ENCODE data around the gene SPATA20. TPM values are rescaled to one million over a fixed set of nuclear protein-coding genes. Genes with fewer than 3 reads are reported as not detected.
A peak's percentile ranks its signal among the peaks of the same experiment; 100 is the strongest.

SPATA20 gene
- total RNA-seq, 2 experiments from 2014 or later: 3.9 to 6.2 TPM

DNA sequence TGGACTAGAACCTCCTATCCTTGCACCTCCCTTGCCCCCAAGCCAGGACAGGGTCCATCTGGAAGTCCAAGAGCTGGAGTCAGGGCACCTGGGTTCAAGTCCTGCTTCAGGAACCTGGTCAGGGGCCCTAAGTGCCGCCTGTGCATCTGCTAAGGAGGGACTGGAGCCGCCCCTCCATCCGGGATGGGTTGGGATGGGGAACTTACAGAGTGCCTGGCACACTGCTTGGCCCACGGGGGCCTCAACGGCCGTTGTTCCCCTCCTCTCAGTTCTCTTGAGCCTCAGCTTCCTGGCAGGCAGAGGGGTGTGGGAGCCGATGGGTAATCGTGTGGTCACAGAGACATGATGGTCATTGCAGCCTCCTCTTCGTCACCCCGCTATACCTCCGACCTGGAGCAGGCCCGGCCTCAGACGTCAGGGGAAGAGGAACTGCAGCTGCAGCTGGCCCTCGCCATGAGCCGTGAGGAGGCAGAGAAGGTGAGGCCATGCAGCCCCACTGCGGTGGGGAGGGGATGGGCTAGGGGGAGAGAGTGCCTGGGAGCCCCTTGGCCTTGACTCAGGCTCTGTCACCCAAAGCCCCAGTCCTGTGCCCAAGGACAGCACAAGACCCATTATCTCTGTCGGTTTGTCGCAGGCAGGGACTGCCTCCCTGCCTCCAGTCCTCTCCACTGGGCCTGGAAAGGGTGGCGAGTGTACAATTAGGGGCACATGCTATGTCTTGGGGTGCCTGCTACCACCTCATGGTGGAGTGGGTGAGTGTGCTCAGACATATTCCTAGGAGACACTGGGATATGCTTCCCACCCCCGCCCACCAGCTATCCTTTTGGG, 9.0 kb upstream of the SPATA20 start:
- Mint-ChIP-seq H3K27me3 (peaks cover 25% of the 10 kb centered on the region), H3K4me3 (no peak overlapping the region), H3K4me1 (peaks cover 16% of the 10 kb centered on the region), H3K9me3 (no peaks in the 10 kb centered on the region), H3K27ac (no peak overlapping the region), H3K36me3 (ENCODE audit: low read depth) (no peaks in the 10 kb centered on the region)
- no peak for DNase-seq
- POLR2A ChIA-PET: no interaction called here
- CTCF ChIA-PET: interaction anchor here (0.6 kb wide), 1 partner anchor 575 kb away, joined by 4 read pairs; no protein-coding TSS in a partner anchor

DNA sequence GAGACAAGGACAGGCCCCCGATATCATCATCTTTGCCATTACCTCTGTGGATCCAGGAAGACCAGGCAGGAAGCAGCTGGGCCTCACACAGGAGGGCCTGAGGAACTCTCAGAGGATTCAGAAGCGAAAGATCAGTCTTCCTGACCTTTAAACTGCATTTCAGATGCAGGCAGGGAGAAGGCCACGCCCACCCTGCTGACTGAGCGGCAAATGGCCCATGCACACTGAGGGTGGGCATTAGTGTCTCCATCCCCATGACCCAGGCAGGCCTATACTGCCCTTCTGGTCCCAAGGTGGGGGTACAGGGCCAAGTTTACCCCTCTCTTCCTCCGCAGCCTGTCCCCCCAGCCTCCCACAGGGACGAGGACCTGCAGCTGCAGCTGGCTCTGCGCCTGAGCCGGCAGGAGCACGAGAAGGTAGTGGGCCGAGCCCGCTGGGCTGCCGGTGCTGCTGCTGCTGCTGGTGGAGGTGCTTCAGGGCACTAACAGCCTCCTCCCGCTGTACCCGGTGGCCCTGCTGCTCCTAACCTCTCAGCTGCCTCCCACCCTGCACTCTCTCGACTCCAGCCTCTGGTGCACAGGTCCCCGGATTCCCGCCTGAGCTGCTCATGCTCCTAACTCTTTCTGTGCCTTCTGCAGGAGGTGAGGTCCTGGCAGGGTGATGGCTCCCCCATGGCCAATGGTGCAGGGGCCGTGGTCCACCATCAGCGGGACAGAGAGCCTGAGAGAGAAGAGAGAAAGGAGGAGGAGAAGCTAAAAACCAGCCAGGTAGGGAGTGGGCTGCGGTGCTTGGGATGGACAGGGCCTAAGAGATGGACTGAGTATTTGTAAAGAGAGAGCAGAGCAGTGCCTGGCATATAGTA, 8.2 kb upstream of the SPATA20 start:
- H3K9me3 Mint-ChIP-seq: no peaks in the 10 kb centered on the region
- H3K36me3 Mint-ChIP-seq (ENCODE audit: low read depth): no peaks in the 10 kb centered on the region
- no peak overlapping the region for H3K27ac Mint-ChIP-seq
- peaks cover 17% of the 10 kb centered on the region for H3K27me3 Mint-ChIP-seq
- no peak overlapping the region for H3K4me3 Mint-ChIP-seq
- H3K4me1 Mint-ChIP-seq: peaks cover 11% of the 10 kb centered on the region
- CTCF ChIA-PET: interaction anchor here (1.7 kb wide), 1 partner anchor 12 kb away, joined by 4 read pairs; no protein-coding TSS in a partner anchor
- DNase-seq: no peak
- POLR2A ChIA-PET: no interaction called here

DNA sequence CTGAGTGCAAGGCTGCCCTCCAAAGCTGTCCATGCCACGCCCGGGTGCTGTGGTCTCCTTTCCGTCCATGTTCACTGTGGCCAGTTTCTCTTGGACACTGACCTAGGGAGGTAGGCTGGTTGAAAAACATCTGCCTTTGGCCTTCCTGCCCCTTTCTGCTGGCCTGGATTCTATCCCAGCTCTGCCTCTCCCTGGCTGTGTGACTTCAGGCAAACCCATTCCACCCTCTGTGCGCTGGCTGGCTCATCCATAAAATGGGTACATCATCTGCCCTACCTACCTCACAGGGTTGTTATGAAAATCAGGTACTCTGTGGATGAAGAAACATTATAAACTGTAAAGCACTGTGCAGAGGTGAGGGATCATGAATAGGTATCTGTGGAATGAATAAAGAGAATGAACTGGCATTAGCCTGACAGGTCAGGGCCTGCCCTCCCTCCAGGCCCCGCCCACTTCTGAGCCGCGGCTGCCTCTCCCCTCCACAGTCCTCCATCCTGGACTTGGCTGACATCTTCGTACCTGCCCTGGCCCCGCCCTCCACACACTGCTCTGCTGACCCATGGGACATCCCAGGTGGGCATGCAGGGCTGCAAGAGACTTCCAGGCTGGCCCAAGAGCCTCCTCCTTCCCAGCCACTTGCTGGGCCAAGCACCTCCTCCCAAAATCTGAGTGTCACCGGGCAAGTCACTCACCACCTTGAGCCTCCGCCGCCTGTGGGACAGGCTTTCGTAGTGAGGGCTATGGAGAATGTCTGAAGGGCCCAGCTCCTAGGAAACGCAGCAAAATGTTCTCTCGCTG, 7.0 kb upstream of the SPATA20 start:
- Mint-ChIP-seq H3K4me3 (no peak overlapping the region), H3K9me3 (no peaks in the 10 kb centered on the region), H3K36me3 (ENCODE audit: low read depth) (no peaks in the 10 kb centered on the region), H3K27ac (no peak overlapping the region), H3K4me1 (peaks cover 15% of the 10 kb centered on the region), H3K27me3 (peaks cover 12% of the 10 kb centered on the region)
- no peak for DNase-seq
- POLR2A ChIA-PET: no interaction called here
- CTCF ChIA-PET: interaction anchor here (1.7 kb wide), 1 partner anchor 11 kb away, joined by 4 read pairs; no protein-coding TSS in a partner anchor

DNA sequence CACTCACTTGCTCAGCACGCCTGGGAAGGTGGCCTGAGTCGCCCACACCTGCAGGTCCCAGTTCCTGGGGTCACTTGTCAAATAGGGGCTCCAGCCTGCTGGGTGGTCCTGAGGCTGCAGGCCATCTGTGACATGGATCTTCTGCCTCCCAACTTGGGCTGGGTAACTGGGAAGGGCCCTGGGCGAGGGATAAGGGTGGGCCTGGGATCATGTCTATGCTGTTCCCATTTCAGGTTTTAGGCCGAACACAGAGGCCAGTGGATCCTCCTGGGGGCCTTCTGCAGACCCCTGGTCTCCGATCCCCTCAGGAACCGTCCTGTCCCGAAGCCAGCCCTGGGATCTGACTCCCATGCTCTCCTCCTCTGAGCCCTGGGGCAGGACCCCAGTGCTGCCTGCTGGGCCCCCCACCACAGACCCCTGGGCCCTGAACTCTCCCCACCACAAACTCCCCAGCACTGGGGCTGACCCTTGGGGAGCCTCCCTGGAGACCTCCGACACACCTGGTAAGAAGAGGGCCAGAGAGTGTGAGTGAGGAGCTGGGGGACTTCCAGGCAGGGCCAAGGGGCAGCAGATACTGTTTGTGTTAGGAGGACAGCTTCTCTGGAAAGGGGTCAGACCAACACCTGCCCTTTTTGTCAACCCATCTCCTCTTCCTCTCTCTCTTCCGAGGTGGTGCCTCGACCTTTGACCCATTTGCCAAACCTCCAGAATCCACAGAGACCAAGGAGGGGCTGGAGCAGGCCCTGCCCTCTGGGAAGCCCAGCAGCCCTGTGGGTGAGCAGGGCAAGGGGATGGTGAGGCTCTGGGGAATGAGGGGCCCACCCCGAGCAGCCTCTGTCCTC, 6.2 kb upstream of the SPATA20 start:
- CTCF ChIA-PET: interaction anchor here (0.8 to 2.9 kb wide), 8 partner anchors 8 to 90 kb away, joined by 3 to 18 read pairs (median 6); partner anchors contain the start of gene EPN3
- POLR2A ChIA-PET: no interaction called here
- H3K27ac Mint-ChIP-seq: no peak overlapping the region

DNA sequence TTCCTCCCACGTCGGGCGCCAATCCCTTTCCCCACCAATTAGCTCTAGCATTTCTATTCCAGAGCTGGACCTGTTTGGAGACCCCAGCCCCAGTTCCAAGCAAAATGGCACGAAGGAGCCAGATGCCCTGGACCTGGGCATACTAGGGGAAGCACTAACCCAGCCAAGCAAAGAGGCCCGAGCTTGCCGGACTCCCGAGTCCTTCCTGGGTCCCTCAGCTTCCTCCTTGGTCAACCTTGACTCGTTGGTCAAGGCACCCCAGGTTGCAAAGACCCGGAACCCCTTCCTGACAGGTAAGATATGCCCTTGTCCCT, 5.6 kb upstream of the SPATA20 start:
- H3K36me3 Mint-ChIP-seq (ENCODE audit: low read depth): no peaks in the 10 kb centered on the region
- POLR2A ChIA-PET: no interaction called here

More for the DNA sequence above, 6.2 kb upstream of the SPATA20 start:
- H3K9me3 Mint-ChIP-seq: no peaks in the 10 kb centered on the region
- no peaks in the 10 kb centered on the region for H3K36me3 Mint-ChIP-seq (ENCODE audit: low read depth)
- DNase-seq: no peak
- peaks cover 11% of the 10 kb centered on the region for H3K27me3 Mint-ChIP-seq
- no peak overlapping the region for H3K4me3 Mint-ChIP-seq
- H3K4me1 Mint-ChIP-seq: peaks cover 15% of the 10 kb centered on the region

DNA sequence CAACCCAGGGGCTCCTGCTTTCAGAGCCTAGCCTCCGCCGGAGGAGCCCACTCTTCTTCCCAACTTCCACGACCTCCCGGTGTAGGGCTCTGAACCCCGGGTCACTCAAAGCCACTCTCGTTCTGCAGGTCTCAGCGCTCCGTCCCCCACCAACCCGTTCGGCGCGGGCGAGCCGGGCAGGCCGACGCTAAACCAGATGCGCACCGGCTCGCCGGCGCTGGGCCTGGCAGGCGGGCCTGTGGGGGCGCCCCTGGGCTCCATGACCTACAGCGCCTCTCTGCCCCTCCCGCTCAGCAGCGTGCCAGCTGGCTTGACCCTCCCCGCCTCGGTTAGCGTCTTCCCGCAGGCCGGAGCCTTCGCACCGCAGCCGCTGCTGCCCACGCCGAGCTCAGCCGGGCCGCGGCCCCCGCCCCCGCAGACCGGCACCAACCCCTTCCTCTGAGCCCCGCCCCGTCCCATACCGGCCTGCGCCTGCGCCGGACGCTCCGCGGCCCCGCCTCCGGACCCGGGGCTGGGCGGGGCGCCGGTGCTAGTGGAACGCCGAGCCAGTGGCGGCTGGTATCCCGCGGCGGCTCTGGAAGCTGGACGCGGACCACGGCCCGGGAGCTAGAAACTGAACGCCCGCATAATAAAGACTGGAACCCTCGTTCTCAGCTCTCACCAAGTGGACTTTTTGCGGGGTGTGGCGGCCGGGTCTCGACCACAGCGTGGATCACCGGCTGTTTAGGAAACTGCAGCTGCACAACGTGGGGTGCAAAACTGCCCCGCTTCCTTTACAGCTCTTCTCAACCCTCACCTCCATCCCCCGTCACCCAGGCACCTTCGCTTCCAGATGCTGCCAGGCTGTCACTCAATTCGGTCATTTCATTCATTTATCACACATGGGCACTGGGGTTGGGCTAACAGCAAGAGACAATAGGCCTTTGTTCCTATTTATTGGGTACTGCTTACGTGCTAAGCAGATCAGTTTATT, 5.0 kb upstream of the SPATA20 start:
- ChIA-PET POLR2A (no interaction called here), CTCF (interaction anchor here (0.8 to 2.9 kb wide), 16 partner anchors 10 to 160 kb away, joined by 3 to 18 read pairs (median 4); partner anchors contain the start of genes EPN3 and LRRC59)
- DNase-seq: peak; percentile 83
- Mint-ChIP-seq H3K36me3 (ENCODE audit: low read depth) (no peaks in the 10 kb centered on the region), H3K27ac (peak overlapping the region; percentile 58), H3K9me3 (no peaks in the 10 kb centered on the region), H3K4me3 (peak overlapping the region; percentile 60), H3K4me1 (peaks cover 21% of the 10 kb centered on the region), H3K27me3 (peaks cover 16% of the 10 kb centered on the region)

More for the DNA sequence above, 5.6 kb upstream of the SPATA20 start:
- no peak overlapping the region for H3K27ac Mint-ChIP-seq
- peak overlapping the region; percentile 60 for H3K4me3 Mint-ChIP-seq
- H3K4me1 Mint-ChIP-seq: peaks cover 17% of the 10 kb centered on the region
- H3K9me3 Mint-ChIP-seq: no peaks in the 10 kb centered on the region
- H3K27me3 Mint-ChIP-seq: peaks cover 15% of the 10 kb centered on the region
- DNase-seq: no peak
- CTCF ChIA-PET: interaction anchor here (0.8 to 2.9 kb wide), 11 partner anchors 9 to 144 kb away, joined by 3 to 18 read pairs (median 4); partner anchors contain the start of genes EPN3 and LRRC59

DNA sequence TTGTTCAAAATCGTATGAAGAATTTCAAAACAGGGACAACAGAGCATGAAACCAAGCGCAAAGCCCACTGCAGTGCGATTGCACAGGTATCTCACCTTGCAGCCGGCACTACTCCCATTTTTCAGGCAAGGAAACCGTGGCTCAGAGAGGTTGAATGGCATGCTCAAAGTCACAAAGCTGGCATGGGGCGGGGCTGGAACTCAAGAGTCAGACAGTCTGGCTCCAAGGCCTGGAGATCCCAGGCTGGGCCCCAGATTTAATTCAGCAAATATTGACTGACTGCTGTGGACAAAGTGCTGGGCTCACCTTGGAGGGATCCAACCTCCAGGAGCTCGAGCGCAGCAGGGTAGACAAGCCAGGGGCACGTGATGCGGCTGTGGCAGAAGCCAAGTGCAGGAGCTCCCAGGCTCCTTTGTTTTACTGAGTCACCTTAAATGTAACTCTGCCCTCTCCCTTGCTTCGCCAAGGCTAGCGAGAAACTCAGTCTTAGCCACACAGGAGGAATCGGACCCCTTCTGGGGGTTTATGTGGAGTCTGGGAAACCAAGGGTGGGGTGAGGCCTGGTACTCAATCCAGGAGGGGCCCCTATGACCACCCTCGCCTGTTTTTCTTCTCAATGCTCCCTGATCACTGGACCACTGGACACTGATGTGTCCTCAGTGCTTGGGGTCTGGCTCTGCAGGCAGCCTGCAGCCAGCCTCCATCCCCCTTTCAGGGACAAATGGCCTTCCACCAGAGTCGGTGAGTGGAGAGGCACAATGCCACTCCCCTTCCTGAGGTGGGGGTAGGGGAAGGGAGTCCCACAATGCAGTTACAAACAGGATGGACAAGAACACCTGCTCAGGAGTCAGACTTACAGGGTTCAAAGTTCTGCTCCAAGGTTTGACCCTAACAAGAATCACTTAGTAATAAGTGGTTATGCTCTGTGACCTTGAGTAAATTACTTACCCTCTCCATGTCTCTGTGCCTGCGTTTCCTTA, 3.9 kb upstream of the SPATA20 start:
- Mint-ChIP-seq H3K4me3 (peak overlapping the region; percentile 60), H3K9me3 (no peaks in the 10 kb centered on the region), H3K4me1 (peaks cover 23% of the 10 kb centered on the region), H3K27me3 (peaks cover 16% of the 10 kb centered on the region), H3K36me3 (ENCODE audit: low read depth) (no peaks in the 10 kb centered on the region), H3K27ac (no peak overlapping the region)
- ChIA-PET CTCF (interaction anchor here (0.8 to 2.9 kb wide), 13 partner anchors 9 to 159 kb away, joined by 3 to 18 read pairs (median 4); partner anchors contain the start of genes EPN3 and LRRC59), POLR2A (no interaction called here)
- DNase-seq: no peak

DNA sequence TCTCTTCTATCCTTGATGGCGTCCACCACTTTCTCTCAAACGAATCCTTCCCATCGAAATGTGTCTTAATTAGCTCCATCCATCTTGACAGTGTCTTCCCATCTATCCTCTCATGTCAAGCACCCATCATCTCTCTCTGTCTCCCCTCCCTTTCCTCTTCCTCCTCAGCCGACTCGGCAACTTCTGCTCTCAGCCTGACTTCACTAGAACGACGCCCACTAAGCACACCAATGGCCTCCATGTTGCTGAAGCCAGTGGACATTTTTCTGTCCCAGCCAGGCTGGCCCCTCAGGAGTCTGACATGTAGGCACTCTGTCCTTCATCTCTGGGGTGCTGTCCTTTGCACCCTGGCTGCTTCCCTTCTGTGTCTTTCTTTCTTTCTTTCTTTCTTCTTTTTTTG, 2.5 kb upstream of the SPATA20 start:
- H3K27me3 Mint-ChIP-seq: peaks cover 16% of the 10 kb centered on the region
- H3K4me1 Mint-ChIP-seq: peaks cover 23% of the 10 kb centered on the region
- no peak overlapping the region for H3K4me3 Mint-ChIP-seq
- no peak for DNase-seq
- no peak overlapping the region for H3K27ac Mint-ChIP-seq
- ChIA-PET CTCF (interaction anchor here (1.0 to 1.5 kb wide), 2 partner anchors 9 to 94 kb away, joined by 3 to 4 read pairs; no protein-coding TSS in a partner anchor), POLR2A (no interaction called here)
- H3K36me3 Mint-ChIP-seq (ENCODE audit: low read depth): no peaks in the 10 kb centered on the region
- H3K9me3 Mint-ChIP-seq: no peaks in the 10 kb centered on the region

DNA sequence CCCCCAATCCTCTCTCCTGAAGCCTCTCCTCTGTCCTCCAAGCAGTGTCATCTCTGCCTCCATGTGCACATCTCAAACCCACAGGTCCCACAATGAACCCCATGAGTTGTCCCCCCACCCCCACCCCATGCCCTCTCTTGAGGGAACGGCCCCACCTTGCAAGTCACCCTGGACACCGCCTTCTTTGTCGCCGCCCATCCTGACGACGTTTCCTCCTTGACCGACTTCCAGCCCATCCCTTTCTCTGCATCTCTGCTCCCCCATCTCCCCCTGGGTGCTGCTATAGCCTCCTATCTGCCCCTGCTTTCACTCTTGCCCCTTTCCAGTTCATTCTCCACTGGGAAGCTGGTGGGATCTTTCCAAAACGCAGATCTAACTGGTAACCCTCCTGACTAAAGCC, 1.7 kb upstream of the SPATA20 start:
- Mint-ChIP-seq H3K27ac (no peak overlapping the region), H3K27me3 (peaks cover 16% of the 10 kb centered on the region), H3K9me3 (no peaks in the 10 kb centered on the region), H3K36me3 (ENCODE audit: low read depth) (no peaks in the 10 kb centered on the region), H3K4me3 (no peak overlapping the region), H3K4me1 (peaks cover 23% of the 10 kb centered on the region)
- ChIA-PET POLR2A (interaction anchor here (0.6 kb wide), 1 partner anchor 716 kb away, joined by 4 read pairs; no protein-coding TSS in a partner anchor), CTCF (interaction anchor here (0.6 to 1.0 kb wide), 2 partner anchors 93 to 1443 kb away, joined by 3 to 4 read pairs; no protein-coding TSS in a partner anchor)
- DNase-seq: no peak

DNA sequence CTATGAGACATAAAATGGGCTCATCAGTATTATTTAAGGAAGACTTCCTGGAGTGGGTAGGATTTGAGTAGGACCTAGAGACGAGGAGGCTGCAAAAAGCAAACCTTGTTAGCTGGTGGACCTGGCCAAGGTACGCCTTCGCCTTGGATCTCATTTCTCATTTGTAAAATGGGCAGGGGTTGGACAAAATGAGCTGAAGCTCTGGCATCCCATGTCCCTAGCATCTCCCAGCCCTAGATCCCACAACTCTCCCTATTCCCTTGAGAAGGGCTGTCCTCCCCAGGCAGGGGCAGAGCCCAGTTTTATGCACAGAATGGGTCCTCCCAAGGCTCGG, 306 bp upstream of the SPATA20 start:
- Mint-ChIP-seq H3K4me3 (peak overlapping the region; percentile 26), H3K27me3 (peaks cover 16% of the 10 kb centered on the region), H3K27ac (no peak overlapping the region), H3K4me1 (peaks cover 21% of the 10 kb centered on the region), H3K36me3 (ENCODE audit: low read depth) (no peaks in the 10 kb centered on the region), H3K9me3 (no peaks in the 10 kb centered on the region)
- ChIA-PET CTCF (interaction anchor here (0.5 to 1.0 kb wide), 3 partner anchors 43 to 187 kb away, joined by 3 to 4 read pairs (median 3); no protein-coding TSS in a partner anchor), POLR2A (no interaction called here)
- DNase-seq: no peak

All from activated CD4-positive, alpha-beta T cell treated with anti-CD3 and anti-CD28 coated beads, Interleukin-2, amount 10 ng/mL, durations not matched to agents 7 days and 5 days (primary cell).